Small intestine (tissue), 7 donors: ENCODE measurements around the gene IL17RE. TPM values are rescaled to one million over a fixed set of nuclear protein-coding genes. Genes with fewer than 3 reads are reported as not detected.
"Not testable (repeated sequence)": the region's sequence is repeated elsewhere in the genome, so short reads cannot be mapped to it uniquely, and the experiment has no call there.

ENCODE experiments used
- DNase-seq, 2 donors: peaks; one replicate each; pipeline versions ENCODE4 v3.0.0 to v3.0.0-alpha.2; 2013
- FAIRE-seq: peaks from 2 replicates; lab custom pipeline; 2012; peaks lifted over from hg19 to GRCh38; lab: Jason Lieb, UNC
- H3K27ac ChIP-seq, 3 donors: one replicate each; pipeline ENCODE4 v1.5.1; 2013; ENCODE audit warnings: low read length in 2 of 3, mild to moderate bottlenecking in 2 of 3, control low read depth in 1 of 3, inconsistent platforms in 1 of 3, low read depth in 1 of 3, moderate library complexity in 1 of 3
- H3K27me3 ChIP-seq, 3 donors: one replicate each; pipeline ENCODE4 v1.6.1; 2013; ENCODE audit warnings: low read length in 3 of 3, inconsistent platforms in 1 of 3; ENCODE audit not compliant: control insufficient read depth in 3 of 3, insufficient read depth in 3 of 3
- H3K36me3 ChIP-seq, 3 donors: one replicate each; pipeline ENCODE4 v1.6.1; 2013; ENCODE audit warnings: low read length in 3 of 3, inconsistent platforms in 1 of 3, low read depth in 1 of 3, mild to moderate bottlenecking in 1 of 3, moderate library complexity in 1 of 3; ENCODE audit not compliant: control insufficient read depth in 3 of 3, insufficient read depth in 2 of 3
- H3K4me1 ChIP-seq, 3 donors: one replicate each; pipeline ENCODE4 v1.6.1; 2013; ENCODE audit warnings: low read length in 2 of 3, inconsistent platforms in 1 of 3, low read depth in 1 of 3, mild to moderate bottlenecking in 1 of 3, moderate library complexity in 1 of 3; ENCODE audit not compliant: control insufficient read depth in 3 of 3, insufficient read depth in 2 of 3
- H3K4me3 ChIP-seq, 3 donors: one replicate each; pipeline ENCODE4 v1.5.1; 2013; ENCODE audit warnings: low read length in 3 of 3, control low read depth in 1 of 3, inconsistent platforms in 1 of 3, low read depth in 1 of 3, mild to moderate bottlenecking in 1 of 3, moderate library complexity in 1 of 3
- H3K9me3 ChIP-seq, 2 donors: one replicate each; pipeline ENCODE4 v1.6.1; 2013; ENCODE audit warnings: low read depth in 1 of 2, low read length in 1 of 2; ENCODE audit not compliant: control insufficient read depth in 2 of 2, insufficient read depth in 1 of 2
- WGBS, 3 donors: extraction: QIAGEN DNeasy Blood & Tissue Kit; methylation state at CpG; one replicate each; pipeline ENCODE4 v1.1.7; 2013; 5-methylcytosine and 5-hydroxymethylcytosine counted together
- polyA plus RNA-seq, 4 donors: library from polyadenylated mRNA; stranded (reverse) in 3 of 4; unstranded in 1 of 4; fragments of 200-250 nt in 3 of 4; fragments of 120-200 nt in 1 of 4; gene quantifications; one replicate each; pipeline versions ENCODE4 v1.2.1 to v1.2.3, GENCODE V29; 2013
- donor health status: healthy with polysubstance abuse.
- donor health status: control.
- donor health status: control.
- donor health status: Bipolar disorder and iron deficiency.
- donor health status: healthy.

Gene IL17RE
- polyA plus RNA-seq, 4 donors, result 31.3 to 59.3 (median 43.5) TPM

DNA sequence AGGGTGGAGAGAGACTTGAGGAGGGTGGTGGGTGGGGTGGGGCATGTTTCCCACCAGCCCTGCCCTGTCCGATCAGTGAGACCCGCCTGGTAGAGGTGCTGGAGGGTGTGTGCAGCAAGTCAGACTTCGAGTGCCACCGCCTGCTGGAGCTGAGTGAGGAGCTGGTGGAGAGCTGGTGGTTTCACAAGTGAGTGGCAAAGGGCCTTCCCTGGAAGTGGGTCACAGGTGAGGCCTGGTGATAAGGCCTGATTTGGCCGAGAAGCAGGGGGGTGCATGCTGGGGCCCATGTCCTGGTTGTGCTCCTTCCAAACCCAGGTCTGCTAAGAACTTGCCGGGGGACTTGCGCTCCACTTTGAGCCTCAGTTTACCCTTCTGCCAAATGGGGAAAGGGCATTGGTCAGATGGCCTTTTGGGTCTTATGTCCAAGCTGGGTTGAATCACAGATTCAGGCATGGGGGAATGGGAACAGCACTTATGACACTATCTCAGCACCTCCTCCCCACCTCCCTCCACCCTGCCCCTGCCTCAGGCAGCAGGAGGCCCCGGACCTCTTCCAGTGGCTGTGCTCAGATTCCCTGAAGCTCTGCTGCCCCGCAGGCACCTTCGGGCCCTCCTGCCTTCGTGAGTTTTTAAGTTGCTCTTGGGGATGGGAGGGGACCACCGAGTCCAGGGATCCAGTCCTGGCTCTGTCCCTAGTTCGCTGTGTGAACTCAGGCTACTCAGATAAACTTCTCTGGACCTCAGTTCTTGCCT lies 35.0 kb downstream of the IL17RE start:
- Histone ChIP-seq H3K4me3 (no peak overlapping the region), H3K36me3 (peaks cover 3 to 35% (median 8%) of the 10 kb centered on the region in 3 donors), H3K27me3 (no peaks in the 10 kb centered on the region), H3K4me1 (peaks cover 3 to 12% (median 5%) of the 10 kb centered on the region in 3 donors), H3K9me3 (no peaks in the 10 kb centered on the region), H3K27ac (no peak overlapping the region)
- DNase-seq (no peak), FAIRE-seq (no peak)
- WGBS, 3 donors, result 94% methylated on average over 13 of the region's 13 CpGs

- Histone ChIP-seq H3K27me3 (no peaks in the 10 kb centered on the region), H3K27ac (no peak overlapping the region), H3K4me1 (peaks cover 3 to 11% (median 5%) of the 10 kb centered on the region in 3 donors), H3K36me3 (peaks cover 3 to 48% (median 8%) of the 10 kb centered on the region in 3 donors), H3K9me3 (no peaks in the 10 kb centered on the region), H3K4me3 (no peak overlapping the region)
- FAIRE-seq, result no peak
- no peak for DNase-seq
- 95 to 98% (median 98%) methylated on average over 2 of the region's 2 CpGs for WGBS, 3 donors
Observed at GRCh38 chr3:9938966-9939365, 36.3 kb downstream of the IL17RE start.

GRCh38 chr3:9939906-9940305 lies 37.3 kb downstream of the IL17RE start:
- 89 to 100% (median 96%) methylated on average over 6 to 32 of the region's 32 CpGs for WGBS, 3 donors

GRCh38 chr3:9940746-9941145 lies 38.1 kb downstream of the IL17RE start:
- 96 to 98% (median 98%) methylated on average over 10 of the region's 10 CpGs for WGBS, 3 donors
- no peak for DNase-seq
- no peaks in the 10 kb centered on the region for H3K9me3 ChIP-seq
- no peaks in the 10 kb centered on the region for H3K4me1 ChIP-seq
- no peak for FAIRE-seq
- H3K36me3 ChIP-seq, result peaks cover 3 to 52% (median 13%) of the 10 kb centered on the region in 3 donors
- H3K27ac ChIP-seq, result no peak overlapping the region
- no peak overlapping the region for H3K4me3 ChIP-seq
- H3K27me3 ChIP-seq, result no peaks in the 10 kb centered on the region

More at GRCh38 chr3:9939906-9940305, 37.3 kb downstream of the IL17RE start:
- FAIRE-seq, H3K27ac ChIP-seq, H3K27me3 ChIP-seq, H3K4me1 ChIP-seq, DNase-seq, H3K9me3 ChIP-seq, H3K4me3 ChIP-seq: not testable (repeated sequence)
- peaks cover 3 to 56% (median 13%) of the 10 kb centered on the region in 3 donors for H3K36me3 ChIP-seq

- H3K9me3 ChIP-seq, result no peaks in the 10 kb centered on the region
- 86 to 90% (median 87%) methylated on average over 4 of the region's 4 CpGs for WGBS, 3 donors
- DNase-seq (no peak), FAIRE-seq (no peak)
- peaks cover 3 to 49% (median 13%) of the 10 kb centered on the region in 3 donors for H3K36me3 ChIP-seq
- H3K4me1 ChIP-seq, result peaks cover 0 to 5% (median 0%) of the 10 kb centered on the region in 3 donors
- H3K4me3 ChIP-seq, result no peak overlapping the region
- H3K27ac ChIP-seq, result no peak overlapping the region
- no peaks in the 10 kb centered on the region for H3K27me3 ChIP-seq
Observed at GRCh38 chr3:9942164-9942563, 39.5 kb downstream of the IL17RE start.

GRCh38 chr3:9942934-9943690 lies 40.5 kb downstream of the IL17RE start:
- Histone ChIP-seq H3K4me3 (no peak overlapping the region), H3K27ac (no peak overlapping the region), H3K27me3 (no peaks in the 10 kb centered on the region), H3K9me3 (no peaks in the 10 kb centered on the region), H3K36me3 (peaks cover 3 to 40% (median 9%) of the 10 kb centered on the region in 3 donors), H3K4me1 (peaks cover 0 to 7% (median 0%) of the 10 kb centered on the region in 3 donors)
- WGBS, 3 donors, result 84 to 94% (median 90%) methylated on average over 11 of the region's 11 CpGs
- DNase-seq, result no peak
- no peak for FAIRE-seq

DNA sequence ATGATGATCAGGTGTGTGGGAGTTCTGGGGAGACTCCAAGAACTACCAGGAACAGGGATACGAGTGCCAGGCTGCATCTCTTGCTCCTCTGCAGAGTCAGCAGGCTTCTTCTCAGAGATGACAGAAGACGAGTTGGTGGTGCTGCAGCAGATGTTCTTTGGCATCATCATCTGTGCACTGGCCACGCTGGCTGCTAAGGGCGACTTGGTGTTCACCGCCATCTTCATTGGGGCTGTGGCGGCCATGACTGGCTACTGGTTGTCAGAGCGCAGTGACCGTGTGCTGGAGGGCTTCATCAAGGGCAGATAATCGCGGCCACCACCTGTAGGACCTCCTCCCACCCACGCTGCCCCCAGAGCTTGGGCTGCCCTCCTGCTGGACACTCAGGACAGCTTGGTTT lies 41.6 kb downstream of the IL17RE start:
- Histone ChIP-seq H3K36me3 (peaks cover 3 to 41% (median 7%) of the 10 kb centered on the region in 3 donors), H3K4me3 (no peak overlapping the region), H3K9me3 (no peaks in the 10 kb centered on the region), H3K4me1 (peaks cover 0 to 7% (median 0%) of the 10 kb centered on the region in 3 donors), H3K27ac (no peak overlapping the region), H3K27me3 (no peaks in the 10 kb centered on the region)
- 89 to 94% (median 94%) methylated on average over 11 of the region's 11 CpGs for WGBS, 3 donors
- no peak for FAIRE-seq
- DNase-seq, result no peak

DNA sequence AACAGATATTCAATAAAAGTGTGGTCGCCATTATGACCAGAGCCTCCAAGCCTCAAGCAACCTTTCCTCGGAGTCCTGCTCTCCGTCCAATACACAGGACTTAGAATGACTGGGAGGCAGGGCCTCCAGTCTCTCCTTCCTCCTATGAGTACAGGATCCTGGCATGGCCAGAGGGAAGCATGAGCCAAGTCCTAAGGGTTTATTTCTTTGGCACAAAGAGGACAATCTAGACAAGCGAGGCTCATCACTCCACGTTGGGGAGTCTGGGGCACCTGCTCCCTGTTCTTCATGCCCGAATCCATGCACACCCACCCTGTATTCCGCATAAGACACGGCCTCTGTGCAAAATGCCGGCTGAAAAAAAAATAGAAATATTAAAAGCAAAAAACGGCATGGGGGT lies 42.7 kb downstream of the IL17RE start:
- WGBS, 3 donors, result 81 to 85% (median 84%) methylated on average over 10 of the region's 10 CpGs
- Histone ChIP-seq H3K4me3 (no peak overlapping the region), H3K27ac (no peak overlapping the region), H3K36me3 (peaks cover 3 to 50% (median 7%) of the 10 kb centered on the region in 3 donors), H3K4me1 (peaks cover 0 to 7% (median 0%) of the 10 kb centered on the region in 3 donors), H3K27me3 (no peaks in the 10 kb centered on the region), H3K9me3 (no peaks in the 10 kb centered on the region)
- FAIRE-seq (no peak), DNase-seq (no peak)
